NCI-H226 (cell line): Measurements from ENCODE around the gene LRTM2.
A peak's percentile ranks its signal among the peaks of the same experiment; 100 is the strongest.

Source experiments
- DNase-seq: peaks from one replicate; pipeline ENCODE4 v3.0.0-alpha.2; 2015

The LRTM2 gene

GRCh38 chr12:1844223-1844622 is 23.9 kb downstream of the LRTM2 start:
- DNase-seq: no peak

DNA sequence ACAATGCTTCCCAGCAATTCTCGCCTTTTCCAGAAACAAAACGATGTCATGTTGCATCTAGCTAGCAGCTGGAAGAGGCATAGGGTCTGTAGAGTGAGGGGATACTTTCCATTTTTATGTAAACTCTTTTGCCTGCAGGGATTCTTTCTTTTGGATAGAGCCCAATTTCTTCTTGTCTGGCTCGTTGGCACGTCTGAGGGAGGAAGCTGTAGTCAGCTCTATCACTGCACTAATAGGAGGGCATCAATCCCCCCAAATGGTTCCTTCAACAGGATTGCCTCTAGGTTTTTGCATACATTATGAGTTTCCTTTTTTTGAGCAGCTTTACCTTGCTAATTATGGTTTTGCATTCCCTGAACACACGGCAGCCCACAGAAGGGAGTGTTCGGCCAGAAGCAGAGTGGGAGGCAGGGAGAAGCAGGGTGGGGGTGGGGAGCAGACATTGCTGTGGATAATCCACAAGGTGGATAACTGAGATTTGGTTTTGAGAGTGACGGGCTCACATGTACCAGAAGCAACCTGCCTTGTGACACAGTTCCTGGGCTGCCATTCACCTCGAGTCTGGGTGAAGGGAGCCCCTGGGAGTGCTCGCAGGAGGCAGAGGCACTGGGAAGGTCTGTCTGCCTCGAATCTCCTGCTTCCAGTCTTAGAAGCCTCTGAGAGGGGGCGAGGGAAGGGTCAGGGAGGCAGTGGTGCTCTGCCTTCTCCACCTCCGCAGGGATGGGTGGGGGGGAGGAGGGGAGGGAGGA is 24.5 kb downstream of the LRTM2 start:
- no peak for DNase-seq

DNA sequence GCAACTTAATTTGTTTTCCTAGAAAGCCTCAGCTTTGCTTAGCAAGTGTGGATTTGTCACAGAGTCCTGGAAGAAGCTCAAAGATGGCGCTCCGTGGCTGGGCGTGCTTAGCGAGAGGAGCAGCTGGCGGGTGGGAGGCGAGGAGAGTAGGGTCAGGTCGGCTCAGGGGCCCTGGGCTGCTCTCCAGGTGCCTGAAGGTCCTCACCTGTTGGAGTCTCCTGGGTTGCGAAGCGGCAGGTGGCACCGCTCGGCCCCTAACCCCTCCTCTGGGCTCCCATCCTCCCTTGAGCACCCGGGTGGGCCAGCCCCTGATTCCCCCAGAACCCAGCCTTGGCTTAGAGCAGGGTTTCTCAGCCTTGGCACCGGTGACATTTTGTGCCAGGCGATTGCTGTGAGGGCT is 25.1 kb downstream of the LRTM2 start:
- no peak for DNase-seq

- no peak for DNase-seq
Observed at GRCh38 chr12:1845886-1846285, 25.5 kb downstream of the LRTM2 start.

DNA sequence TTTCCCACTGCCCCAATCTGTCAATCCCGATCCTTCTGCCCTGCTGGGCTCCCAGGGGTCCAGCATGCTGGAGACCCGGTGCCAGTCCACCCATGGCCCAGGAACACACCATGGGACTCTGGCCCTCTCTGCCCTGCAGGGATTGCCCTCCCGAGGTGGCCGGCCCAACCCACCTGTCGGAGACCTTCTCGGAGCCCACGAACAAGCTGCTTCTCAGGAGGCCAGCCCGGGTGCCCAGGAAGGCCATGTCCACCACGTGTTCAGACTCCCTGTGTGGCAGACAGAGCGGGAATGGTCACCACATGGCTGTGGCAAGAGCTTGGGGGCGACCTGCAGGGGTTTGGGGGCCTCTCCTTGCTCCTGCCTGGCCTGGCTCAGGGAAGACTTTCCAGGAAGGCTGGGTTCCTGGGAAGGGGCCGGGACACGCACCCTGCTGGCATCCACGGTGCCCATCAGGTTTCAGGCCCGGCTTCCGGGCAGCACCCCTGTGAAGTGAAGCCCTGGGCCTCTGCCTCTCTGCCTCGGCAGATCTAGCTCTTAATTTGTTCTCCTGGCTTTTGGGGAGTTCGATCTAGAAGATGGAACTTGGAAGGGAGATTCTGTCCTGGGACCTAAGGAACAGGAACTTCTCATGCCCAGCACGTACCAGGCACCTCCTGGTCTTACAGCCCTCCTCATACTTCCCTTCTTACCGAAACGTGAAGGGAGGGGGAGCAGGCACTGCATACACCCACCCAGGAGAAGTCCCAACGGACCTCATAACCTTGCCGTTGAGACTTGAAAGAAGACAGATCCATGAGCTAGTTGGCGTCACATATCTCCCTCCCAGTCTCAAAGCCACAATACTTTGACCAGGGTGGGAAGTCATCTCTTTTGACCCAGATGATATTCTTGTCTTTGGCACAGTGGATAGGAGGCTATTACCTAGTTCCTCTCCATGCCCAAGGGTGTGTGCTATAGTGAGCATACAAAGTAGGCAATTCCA is 26.3 kb downstream of the LRTM2 start:
- DNase-seq: no peak

GRCh38 chr12:1847411-1847810 is 27.0 kb downstream of the LRTM2 start:
- DNase-seq: no peak

GRCh38 chr12:1848146-1848545 is 27.8 kb downstream of the LRTM2 start:
- DNase-seq: no peak

DNA sequence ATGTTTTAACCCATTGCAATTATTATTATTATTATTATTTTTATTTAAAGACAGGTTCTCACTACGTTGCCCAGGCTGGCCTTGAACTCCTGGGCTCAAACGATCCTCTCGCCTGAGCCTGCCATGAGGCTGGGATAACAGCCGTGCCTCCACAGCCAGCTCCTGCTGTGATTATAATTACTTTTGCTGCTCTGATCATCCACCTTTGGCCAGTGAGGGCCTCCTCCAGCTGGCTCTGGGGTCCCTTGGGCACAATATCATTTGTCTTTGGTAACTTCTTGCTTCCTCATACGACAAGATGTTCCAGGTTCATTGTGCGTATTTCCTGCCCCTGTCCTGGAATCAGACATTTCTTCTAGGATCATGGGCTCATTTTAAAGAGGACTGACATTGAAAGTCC is 28.4 kb downstream of the LRTM2 start:
- DNase-seq: no peak

DNA sequence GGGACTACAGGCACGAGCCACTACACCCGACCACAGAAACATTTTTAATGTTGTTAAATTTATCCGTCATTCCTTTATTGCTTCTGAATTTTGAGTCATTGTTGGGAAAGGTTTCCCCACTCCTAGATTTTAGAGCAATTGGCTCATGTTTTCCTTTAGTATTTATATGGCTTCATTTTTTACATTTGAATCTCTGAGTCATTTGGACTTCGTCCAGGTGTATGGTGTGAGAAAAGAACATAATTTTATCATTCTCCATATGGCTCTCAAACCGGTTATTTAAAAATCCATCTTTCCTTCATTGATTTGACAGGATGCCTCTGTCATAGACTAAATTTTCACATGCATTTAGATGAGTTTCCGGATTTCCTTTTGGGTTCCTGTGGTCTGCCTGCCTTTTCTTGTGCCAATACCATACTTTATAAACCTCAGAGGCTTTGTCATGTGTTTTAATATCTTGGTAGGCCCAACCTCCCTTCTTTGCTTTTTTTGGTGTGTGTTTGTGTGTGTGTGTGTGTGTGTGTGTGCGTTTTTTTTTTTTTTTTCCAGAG is 30.9 kb downstream of the LRTM2 start:
- DNase-seq: peak; percentile 71

DNA sequence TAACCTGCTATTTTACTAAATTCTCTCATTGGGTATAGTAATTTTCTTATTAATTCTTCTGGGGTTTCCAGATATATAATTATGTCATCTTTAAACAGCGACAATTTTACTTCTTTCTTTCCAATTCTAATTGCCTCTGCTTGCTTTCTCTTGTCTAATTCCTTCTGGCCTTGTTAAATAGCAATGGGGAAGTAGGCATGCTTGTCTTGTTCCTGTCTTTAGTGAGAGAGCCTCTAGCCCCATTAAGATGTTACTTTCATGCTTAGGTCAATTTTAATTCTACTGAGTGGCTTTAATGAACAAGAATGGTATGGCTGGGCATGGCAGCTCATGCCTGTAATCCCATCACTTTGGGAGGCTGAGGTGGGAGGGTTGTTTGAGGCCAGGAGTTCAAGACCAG is 31.7 kb downstream of the LRTM2 start:
- no peak for DNase-seq

GRCh38 chr12:1853716-1854115 is 33.4 kb downstream of the LRTM2 start:
- DNase-seq: no peak

- DNase-seq: no peak
Observed at GRCh38 chr12:1855241-1855640, 34.9 kb downstream of the LRTM2 start.

DNA sequence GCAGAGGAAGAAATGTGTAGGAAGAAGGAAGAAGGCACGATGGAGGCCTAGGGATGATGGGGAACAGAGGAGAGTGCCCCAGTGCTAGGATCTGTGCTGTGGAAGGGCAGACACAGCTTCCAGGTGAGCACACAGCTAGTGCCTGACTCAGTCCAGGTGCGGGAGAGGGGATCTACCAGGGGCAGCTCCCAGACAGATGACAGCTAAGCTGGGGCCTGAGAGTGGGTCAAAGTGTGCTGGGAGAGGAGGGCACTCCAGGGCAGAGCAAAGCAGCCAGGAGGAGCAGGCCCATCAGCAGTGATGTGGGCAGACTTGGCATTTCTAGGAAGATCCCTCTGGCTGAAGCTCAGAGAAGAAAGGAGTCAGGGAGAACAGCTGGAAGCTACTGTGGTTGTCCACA is 36.7 kb downstream of the LRTM2 start:
- DNase-seq: no peak

DNA sequence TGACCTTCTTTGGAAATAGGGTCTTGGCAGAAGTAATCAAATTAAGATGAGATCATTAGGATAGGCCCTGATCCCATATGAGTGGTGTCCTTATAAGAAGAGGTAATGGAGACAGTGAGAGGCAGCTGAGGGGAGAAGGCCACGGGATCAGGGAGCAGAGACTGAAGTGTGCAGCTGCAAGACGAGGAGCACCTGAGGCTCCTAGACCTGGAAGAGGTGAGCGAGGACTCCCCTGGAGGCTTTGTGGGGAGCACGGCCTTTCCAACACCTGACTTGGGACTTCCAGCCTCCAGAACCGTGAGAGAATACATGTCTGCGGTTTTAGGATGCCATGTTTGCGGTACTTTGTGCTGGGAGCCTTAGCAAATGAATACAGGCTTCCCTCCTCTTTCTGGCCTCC is 37.5 kb downstream of the LRTM2 start:
- no peak for DNase-seq

GRCh38 chr12:1858456-1858855 is 38.1 kb downstream of the LRTM2 start:
- no peak for DNase-seq

DNA sequence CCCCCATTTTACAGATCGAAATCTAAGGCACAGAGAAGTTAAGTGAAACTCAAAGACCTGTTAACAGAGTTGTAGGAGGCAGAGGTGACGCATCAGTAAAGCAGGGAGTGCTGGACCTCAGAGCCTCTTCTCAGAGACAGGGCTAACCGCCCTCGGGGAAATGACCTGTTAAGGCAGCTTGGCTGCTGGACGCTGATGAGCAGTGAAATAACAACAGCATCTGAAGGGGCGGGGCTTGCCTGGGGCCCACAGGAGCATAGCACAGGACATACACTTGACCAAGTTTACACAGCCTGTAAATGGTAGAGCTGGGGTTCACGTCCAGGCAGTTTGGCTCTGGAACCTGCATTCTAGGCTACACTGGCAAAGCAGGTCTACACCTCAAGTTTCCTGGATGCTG is 39.3 kb downstream of the LRTM2 start:
- DNase-seq: peak; percentile 96

- no peak for DNase-seq
Observed at GRCh38 chr12:1862973-1863372, 42.6 kb downstream of the LRTM2 start.

DNA sequence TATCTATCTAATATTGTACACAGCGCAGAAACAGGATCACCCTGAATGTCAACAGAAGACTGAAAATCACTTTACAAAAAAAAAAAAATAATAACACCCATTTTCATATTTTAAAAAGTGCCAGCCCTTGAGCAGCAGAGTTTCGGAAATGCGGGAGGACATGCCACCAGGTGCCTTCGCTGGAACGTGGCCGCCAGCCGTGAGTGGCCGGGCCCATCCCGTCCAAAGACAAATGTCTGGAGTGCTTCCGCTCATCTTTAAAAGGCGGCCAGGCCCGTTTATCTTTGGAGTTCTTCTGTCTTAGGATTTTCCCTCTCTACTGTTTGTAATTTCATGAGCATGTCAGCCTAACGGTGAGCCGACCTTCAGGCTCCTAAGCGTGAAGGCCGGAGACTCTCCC is 43.5 kb downstream of the LRTM2 start:
- no peak for DNase-seq

DNA sequence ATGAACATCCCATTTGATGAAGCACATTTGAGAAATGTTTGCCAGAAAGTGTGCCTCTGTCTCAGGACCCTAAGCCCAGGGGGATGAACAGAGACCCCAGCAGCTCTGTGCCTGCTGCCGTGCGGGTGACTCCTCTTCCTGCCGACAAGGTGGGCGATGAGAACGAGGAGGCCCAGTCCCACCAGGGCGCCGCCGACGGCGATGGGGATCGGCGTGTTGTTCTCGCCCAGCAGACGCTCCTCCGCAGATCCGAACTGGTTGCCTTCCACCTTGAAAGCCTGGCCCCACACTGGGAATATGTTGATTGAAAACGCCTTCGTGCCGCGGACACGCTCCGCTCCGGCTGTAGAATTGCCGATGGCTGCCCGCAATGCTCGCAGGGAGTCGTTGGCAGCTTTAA is 44.1 kb downstream of the LRTM2 start:
- no peak for DNase-seq

DNA sequence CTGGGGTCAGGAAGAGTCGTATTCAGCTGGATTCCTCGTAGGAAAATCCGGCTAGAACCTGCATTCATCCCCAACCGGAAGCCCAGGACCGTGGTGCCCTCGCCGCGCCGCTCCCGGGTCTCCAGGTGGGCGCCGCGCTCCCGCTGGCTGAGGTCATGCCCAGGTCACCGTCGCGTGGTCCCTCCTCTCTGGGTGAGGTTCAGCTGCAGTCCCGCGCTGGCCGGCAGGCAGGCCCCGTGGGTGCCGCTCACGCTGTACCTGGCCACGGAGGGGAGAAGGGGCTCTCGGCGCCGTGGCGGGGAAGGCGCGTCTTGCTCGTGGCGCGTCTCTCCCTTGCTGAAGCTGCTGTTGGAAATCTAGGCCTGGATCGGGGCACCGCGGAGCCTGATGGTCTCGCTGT is 44.5 kb downstream of the LRTM2 start:
- no peak for DNase-seq

DNA sequence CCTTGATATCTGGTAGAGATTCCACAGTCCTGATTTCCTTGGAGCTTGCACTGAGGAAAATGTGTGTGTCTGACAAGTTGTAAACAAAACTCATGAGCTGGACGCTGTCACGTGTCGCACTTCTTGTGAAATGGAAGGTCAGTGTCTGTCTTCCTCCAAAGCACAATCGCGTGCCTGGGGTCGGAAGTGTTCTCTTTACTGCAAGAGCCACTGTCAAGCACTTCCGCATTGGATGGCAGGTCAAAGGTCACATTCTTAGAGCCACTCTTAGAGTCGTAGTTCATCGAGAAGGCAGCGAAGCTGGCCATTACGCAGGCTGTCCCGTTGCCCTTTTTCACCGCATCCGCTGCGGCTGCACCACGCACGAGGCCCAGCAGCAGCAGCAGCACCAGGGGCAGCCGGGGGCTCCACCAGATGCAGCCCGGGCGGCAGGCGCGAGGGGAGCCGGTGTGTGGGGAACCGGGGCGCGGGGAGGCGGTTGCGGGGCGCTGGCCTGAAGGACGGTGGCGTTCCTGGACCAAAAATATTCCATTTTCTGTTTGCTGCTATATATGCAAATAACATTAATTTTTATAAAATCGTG is 45.0 kb downstream of the LRTM2 start:
- DNase-seq: no peak

- DNase-seq: no peak
Observed at GRCh38 chr12:1869145-1869544, 48.8 kb downstream of the LRTM2 start.

DNA sequence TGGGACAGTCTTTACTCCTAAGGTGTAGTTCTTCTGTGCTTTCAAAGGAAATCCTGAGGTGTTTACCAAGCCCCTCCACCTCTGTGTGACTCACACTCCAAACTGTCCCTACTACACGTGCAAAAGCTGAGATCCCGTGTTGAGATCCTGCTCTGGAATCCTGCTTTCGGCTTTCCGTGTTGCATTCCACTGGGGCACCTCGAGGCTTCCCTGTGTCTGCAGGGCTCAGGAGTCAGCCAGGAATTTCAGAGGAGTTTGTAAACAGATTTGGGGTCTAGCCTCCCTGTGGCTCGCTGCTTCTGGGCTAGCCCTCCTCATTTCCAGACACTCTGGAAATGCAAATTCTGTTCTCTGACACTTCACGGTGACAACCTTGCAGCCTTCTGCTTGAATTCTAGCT is 49.7 kb downstream of the LRTM2 start:
- no peak for DNase-seq
